Measurements from ENCODE around the gene TRIO. TPM values are rescaled to one million over a fixed set of nuclear protein-coding genes. Genes with fewer than 3 reads are reported as not detected.

The TRIO gene
- polyA plus RNA-seq, 1 of the 3 experiments (the other 2 are of a cell fraction), result 229 TPM

GRCh38 chr5:14545862-14546261 lies 402.7 kb downstream of the TRIO start:
- CTCF ChIA-PET, result interaction anchor here (1.5 kb wide), 1 partner anchor 103 kb away, joined by 3 read pairs; no protein-coding TSS in a partner anchor
- Histone ChIP-seq H3K4me1 (ENCODE audit: control insufficient read depth in 1 of 2, insufficient read depth in 2 of 2, low read depth in 1 of 2, low read length in 1 of 2) (no peaks in the 10 kb centered on the region), H3K4me2 (no peak overlapping the region), H3K4me3 (ENCODE audit: low read depth in 2 of 2, low read length in 1 of 2) (no peak overlapping the region), H4K20me1 (ENCODE audit: insufficient read depth) (no peaks in the 10 kb centered on the region), H3K36me3 (replicated peaks in 1 of 2; ENCODE audit: control insufficient read depth in 1 of 2, insufficient read depth in 2 of 2, low read length in 1 of 2) (no peaks in the 10 kb centered on the region), H3F3A (replicated peaks; ENCODE audit: insufficient read depth) (no peaks in the 10 kb centered on the region), H3K27me3 (ENCODE audit: insufficient read depth) (no peaks in the 10 kb centered on the region), H3K9me2 (no peaks in the 10 kb centered on the region), H3K9me3 (no peaks in the 10 kb centered on the region), H2AFZ (ENCODE audit: low read depth) (no peak overlapping the region), H3K27ac (ENCODE audit: low read depth in 2 of 2, low read length in 1 of 2) (no peak overlapping the region), H3K9ac (no peak overlapping the region), H3K79me2 (ENCODE audit: insufficient read depth) (no peaks in the 10 kb centered on the region)
- WGBS (ENCODE audit: low lambda C conversion rate), result 33% methylated on average over 1 of the region's 1 CpG
- POLR2A ChIA-PET, result interaction anchor here (0.6 kb wide), 1 partner anchor 16 kb away, joined by 4 read pairs; no protein-coding TSS in a partner anchor
- TF ChIP-seq JUND (IDR thresholded peaks at IDR 0.05), result no peak
- no peak for TF ChIP-seq TCF12 (IDR thresholded peaks at IDR 0.05)
- no peak for TF ChIP-seq NFIC (IDR thresholded peaks at IDR 0.05; ENCODE audit: borderline replicate concordance)
- no peak for TF ChIP-seq POLR2AphosphoS5 (IDR thresholded peaks at IDR 0.05; ENCODE audit: low read depth, low read length)
- no peak for TF ChIP-seq USF1 (IDR thresholded peaks at IDR 0.05; ENCODE audit: borderline replicate concordance, low read depth)
- TF ChIP-seq CTCF (IDR thresholded peaks at IDR 0.05), result no peak
- no peak for DNase-seq

- Histone ChIP-seq H3F3A (replicated peaks; ENCODE audit: insufficient read depth) (no peaks in the 10 kb centered on the region), H3K4me2 (no peak overlapping the region), H3K4me1 (ENCODE audit: control insufficient read depth in 1 of 2, insufficient read depth in 2 of 2, low read depth in 1 of 2, low read length in 1 of 2) (no peaks in the 10 kb centered on the region), H2AFZ (ENCODE audit: low read depth) (no peak overlapping the region), H3K36me3 (replicated peaks in 1 of 2; ENCODE audit: control insufficient read depth in 1 of 2, insufficient read depth in 2 of 2, low read length in 1 of 2) (no peaks in the 10 kb centered on the region), H3K27ac (ENCODE audit: low read depth in 2 of 2, low read length in 1 of 2) (no peak overlapping the region), H3K79me2 (ENCODE audit: insufficient read depth) (no peaks in the 10 kb centered on the region), H3K9me3 (no peaks in the 10 kb centered on the region), H3K27me3 (ENCODE audit: insufficient read depth) (no peaks in the 10 kb centered on the region), H3K9ac (no peak overlapping the region), H4K20me1 (ENCODE audit: insufficient read depth) (no peaks in the 10 kb centered on the region), H3K4me3 (ENCODE audit: low read depth in 2 of 2, low read length in 1 of 2) (no peak overlapping the region), H3K9me2 (no peaks in the 10 kb centered on the region)
- ChIA-PET POLR2A (no interaction called here), CTCF (interaction anchor here (0.8 kb wide), 1 partner anchor 101 kb away, joined by 3 read pairs; no protein-coding TSS in a partner anchor)
- WGBS (ENCODE audit: low lambda C conversion rate), result 79% methylated on average over 1 of the region's 1 CpG
- no peak for DNase-seq
- no peak for TF ChIP-seq SIN3A (IDR thresholded peaks at IDR 0.05; ENCODE audit: borderline replicate concordance, low read depth, low read length)
- TF ChIP-seq GABPA (IDR thresholded peaks at IDR 0.05; ENCODE audit: low read depth), result no peak
- TF ChIP-seq MAX (IDR thresholded peaks at IDR 0.05; ENCODE audit: low read depth), result no peak
- no peak for TF ChIP-seq IRF3 (IDR thresholded peaks at IDR 0.05; ENCODE audit: low read depth, low read length)
- TF ChIP-seq RXRA (IDR thresholded peaks at IDR 0.05; ENCODE audit: borderline replicate concordance, low read depth), result no peak
- no peak for TF ChIP-seq REST (IDR thresholded peaks at IDR 0.05; ENCODE audit: low read depth, low read length)
- no peak for TF ChIP-seq JUND (IDR thresholded peaks at IDR 0.05)
- no peak for TF ChIP-seq EZH2phosphoT487 (IDR thresholded peaks at IDR 0.05; ENCODE audit: borderline replicate concordance, low read depth)
- no peak for TF ChIP-seq USF1 (IDR thresholded peaks at IDR 0.05; ENCODE audit: borderline replicate concordance, low read depth)
- no peak for TF ChIP-seq RCOR1 (IDR thresholded peaks at IDR 0.05; ENCODE audit: low read length)
- TF ChIP-seq TEAD4 (IDR thresholded peaks at IDR 0.05; ENCODE audit: borderline replicate concordance, insufficient read depth), result no peak
- no peak for TF ChIP-seq TCF12 (IDR thresholded peaks at IDR 0.05)
- no peak for TF ChIP-seq SMC3 (IDR thresholded peaks at IDR 0.05; ENCODE audit: low read depth, low read length)
- no peak for TF ChIP-seq EP300 (IDR thresholded peaks at IDR 0.05; ENCODE audit: borderline replicate concordance in 1 of 2, low read depth in 1 of 2, low read length in 1 of 2)
- TF ChIP-seq YY1 (IDR thresholded peaks at IDR 0.05; ENCODE audit: low read depth), result no peak
- no peak for TF ChIP-seq POLR2AphosphoS5 (IDR thresholded peaks at IDR 0.05; ENCODE audit: low read depth, low read length)
- no peak for TF ChIP-seq MXI1 (IDR thresholded peaks at IDR 0.05; ENCODE audit: low read depth, low read length)
- TF ChIP-seq MEF2A (IDR thresholded peaks at IDR 0.05; ENCODE audit: borderline replicate concordance, low read depth), result no peak
Observed at GRCh38 chr5:14547666-14548065, 404.5 kb downstream of the TRIO start.
